SK-N-SH (cell line): ENCODE results near the gene LRMDA. TPM values are rescaled to one million over a fixed set of nuclear protein-coding genes. Genes with fewer than 3 reads are reported as not detected.

Experiments
- CTCF ChIA-PET: fragments of 300-600, 350-600 bp; formaldehyde crosslinking; extraction: SDS; loops from one replicate; lab custom pipeline; 2021; lab: Yijun Ruan, JAX
- POLR2A ChIA-PET: fragments of 350-600 bp; sonication (Branson Sonifier 250); formaldehyde crosslinking; extraction: SDS; loops from one replicate; lab custom pipeline; 2020; ENCODE audit warnings: antibody characterized with exemption, inconsistent platforms; lab: Yijun Ruan, JAX
- DNase-seq: peaks from one replicate; pipeline ENCODE4 v3.0.0; 2012
- H2AFZ ChIP-seq: fragments of 200-600 bp; sonication (generic); 2 replicates; pipeline ENCODE4 v1.8.1; 2016; ENCODE audit warnings: antibody characterized with exemption, mild to moderate bottlenecking, low read depth
- H3F3A ChIP-seq: fragments of 200-600 bp; sonication (generic); replicated peaks from 2 replicates; pipeline ENCODE3; 2016; ENCODE audit warnings: antibody characterized with exemption, mild to moderate bottlenecking; ENCODE audit not compliant: insufficient read depth
- H3K27ac ChIP-seq, 2 experiments: fragments of 200-500 bp in 1 of 2; fragments of 200-600 bp in 1 of 2; sonication (Bioruptor generic) in 1 of 2; sonication (generic), shearing (Covaris generic) in 1 of 2; 2 replicates each; pipeline versions ENCODE4 v1.5.1 to v1.6.1; 2014 to 2016; ENCODE audit warnings: low read depth in 2 of 2, inconsistent platforms in 1 of 2, low read length in 1 of 2, mild to moderate bottlenecking in 1 of 2, mixed read lengths in 1 of 2
- H3K27me3 ChIP-seq: fragments of 200-600 bp; sonication (generic), shearing (Covaris generic); 2 replicates; pipeline ENCODE4 v1.6.1; 2016; ENCODE audit warnings: mixed run types; ENCODE audit not compliant: insufficient read depth
- H3K36me3 ChIP-seq, 2 experiments: fragments of 200-500 bp in 1 of 2; fragments of 200-600 bp in 1 of 2; sonication (Bioruptor generic) in 1 of 2; sonication (generic) in 1 of 2; replicated peaks in 1 of 2; 2 replicates each; pipeline versions ENCODE3 to v1.5.1; 2014 to 2016; ENCODE audit warnings: low read length in 1 of 2, mild to moderate bottlenecking in 1 of 2; ENCODE audit not compliant: insufficient read depth in 2 of 2, control insufficient read depth in 1 of 2
- H3K4me1 ChIP-seq, 2 experiments: fragments of 200-500 bp in 1 of 2; fragments of 200-600 bp in 1 of 2; sonication (Bioruptor generic) in 1 of 2; sonication (generic), shearing (Covaris generic) in 1 of 2; 2 replicates each; pipeline versions ENCODE4 v1.5.1 to v1.6.1; 2014 to 2016; ENCODE audit warnings: low read depth in 1 of 2, low read length in 1 of 2, mixed run types in 1 of 2; ENCODE audit not compliant: insufficient read depth in 2 of 2, control insufficient read depth in 1 of 2
- H3K4me2 ChIP-seq: fragments of 200-600 bp; sonication (generic), shearing (Covaris generic); 2 replicates; pipeline ENCODE4 v1.6.1; 2017; ENCODE audit warnings: mixed run types
- H3K4me3 ChIP-seq, 2 experiments: fragments of 200-500 bp in 1 of 2; fragments of 200-600 bp in 1 of 2; sonication (Bioruptor generic) in 1 of 2; sonication (generic), shearing (Covaris generic) in 1 of 2; 2 replicates each; pipeline versions ENCODE4 v1.5.1 to v1.8.1; 2014 to 2016; ENCODE audit warnings: low read depth in 2 of 2, inconsistent platforms in 1 of 2, low read length in 1 of 2, mild to moderate bottlenecking in 1 of 2, mixed read lengths in 1 of 2, moderate library complexity in 1 of 2
- H3K79me2 ChIP-seq: fragments of 200-600 bp; sonication (generic); 2 replicates; pipeline ENCODE4 v1.8.1; 2017; ENCODE audit warnings: mild to moderate bottlenecking; ENCODE audit not compliant: insufficient read depth
- H3K9ac ChIP-seq: fragments of 200-600 bp; sonication (generic); 2 replicates; pipeline ENCODE4 v1.6.1; 2017; ENCODE audit warnings: mixed run types
- H3K9me2 ChIP-seq: fragments of 200-600 bp; sonication (generic); 2 replicates; pipeline ENCODE4 v1.6.1; 2017; ENCODE audit warnings: mixed run types
- H3K9me3 ChIP-seq: fragments of 200-600 bp; sonication (generic); 2 replicates; pipeline ENCODE4 v1.6.1; 2017; ENCODE audit warnings: mixed run types, mild to moderate bottlenecking, moderate library complexity
- H4K20me1 ChIP-seq: fragments of 200-600 bp; sonication (generic); 2 replicates; pipeline ENCODE4 v1.6.1; 2017; ENCODE audit warnings: mild to moderate bottlenecking, mixed run types; ENCODE audit not compliant: insufficient read depth
- FOXJ3 ChIP-seq: sonication (generic); formaldehyde crosslinking; IDR thresholded peaks from 2 replicates; pipeline ENCODE4 v1.5.1; 2020; ENCODE audit warnings: mild to moderate bottlenecking, missing genetic modification reagents
- GABPA ChIP-seq: IDR thresholded peaks from 2 replicates; pipeline ENCODE4 v1.4.0; 2012; ENCODE audit warnings: low read depth, mild to moderate bottlenecking
- MEF2A ChIP-seq: IDR thresholded peaks from 2 replicates; pipeline ENCODE4 v1.4.0; 2012; ENCODE audit warnings: low read depth, borderline replicate concordance
- RXRA ChIP-seq: IDR thresholded peaks from 2 replicates; pipeline ENCODE4 v1.4.0; 2012; ENCODE audit warnings: low read depth, mild to moderate bottlenecking, borderline replicate concordance
- SIN3A ChIP-seq: IDR thresholded peaks from 2 replicates; pipeline ENCODE4 v1.6.1; 2012; ENCODE audit warnings: low read depth, mild to moderate bottlenecking, low read length, moderate library complexity, borderline replicate concordance
- TCF12 ChIP-seq: IDR thresholded peaks from 2 replicates; pipeline ENCODE4 v1.4.0; 2012
- TEAD4 ChIP-seq: IDR thresholded peaks from 2 replicates; pipeline ENCODE4 v1.4.0; 2012; ENCODE audit warnings: mild to moderate bottlenecking, borderline replicate concordance; ENCODE audit not compliant: insufficient read depth
- WGBS: methylation state at CpG from one replicate; pipeline ENCODE4 v1.1.6; 2017; ENCODE audit warnings: low lambda C conversion rate; 5-methylcytosine and 5-hydroxymethylcytosine counted together
- polyA plus RNA-seq, 3 experiments: library from polyadenylated mRNA; depleted of rRNA; stranded (reverse); fragments of >200 nt; gene quantifications; 2 replicates each; pipeline ENCODE4 v1.2.3, GENCODE V29; 2012
- TF ChIP-seq, protein P1 (sequence below): fragments of 150-350 bp; IDR thresholded peaks from 2 replicates; pipeline ENCODE4 v1.6.1; 2017; ENCODE audit warnings: antibody characterized with exemption, low read length, low read depth, borderline replicate concordance
- TF ChIP-seq, protein P2 (sequence below): fragments of 150-350 bp; IDR thresholded peaks from 2 replicates; pipeline ENCODE4 v1.6.1; 2016; ENCODE audit warnings: mild to moderate bottlenecking, low read depth, low read length
- TF ChIP-seq, protein P3 (sequence below): IDR thresholded peaks from 2 replicates; pipeline ENCODE4 v1.4.0; 2012; ENCODE audit warnings: low read depth, borderline replicate concordance
- TF ChIP-seq, protein P4 (sequence below): fragments of 200-600 bp; sonication (generic); IDR thresholded peaks from 2 replicates; pipeline ENCODE4 v1.6.1; 2017; ENCODE audit warnings: antibody characterized with exemption, mild to moderate bottlenecking, moderate library complexity
- TF ChIP-seq, protein P5 (sequence below): IDR thresholded peaks from 2 replicates; pipeline ENCODE4 v1.6.1; 2012; ENCODE audit warnings: mild to moderate bottlenecking, low read depth, low read length, moderate library complexity
- TF ChIP-seq, protein P6 (sequence below): IDR thresholded peaks from 2 replicates; pipeline ENCODE4; 2012

LRMDA gene
- polyA plus RNA-seq, 1 of the 3 experiments (the other 2 are of a cell fraction): 0.95 TPM

DNA sequence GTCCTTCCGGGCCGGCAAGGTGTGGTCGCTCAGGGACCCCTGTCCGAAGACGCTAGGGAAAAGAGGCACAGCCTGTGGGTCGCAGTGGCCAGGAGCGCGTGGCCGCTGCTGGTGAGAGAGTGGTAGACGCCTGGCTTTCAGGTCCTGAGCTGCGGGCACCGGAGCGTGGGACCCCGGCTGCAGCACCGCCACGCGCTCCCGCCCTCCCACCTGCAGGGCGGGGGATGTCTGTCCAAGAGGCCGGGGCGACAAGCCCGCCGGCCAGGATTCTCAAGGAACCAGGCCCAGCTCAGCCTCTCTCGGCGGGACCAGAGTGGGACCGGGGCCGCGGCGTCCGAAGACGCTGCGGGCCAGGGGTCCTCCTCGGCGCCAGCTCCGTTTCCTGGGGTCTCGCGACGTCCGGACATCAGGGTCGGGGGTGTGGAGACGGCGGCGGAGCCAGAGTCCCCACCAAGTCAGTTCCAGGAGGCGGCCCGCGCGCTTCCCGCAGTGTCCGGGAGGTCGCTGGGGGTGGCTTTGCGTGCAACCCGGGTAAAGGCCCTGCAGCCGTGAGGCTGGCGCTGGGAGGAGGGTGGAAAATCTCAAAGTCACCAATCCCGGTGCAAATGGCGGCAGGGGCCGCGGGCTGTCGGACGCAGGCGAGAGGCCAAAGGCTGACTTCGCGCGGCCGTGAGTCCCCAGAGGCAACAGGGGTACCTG lies 35.3 kb upstream of the LRMDA start:
- no peak overlapping the region for H3K4me2 ChIP-seq
- no peak overlapping the region for H2AFZ ChIP-seq
- no peak overlapping the region for H3K27ac ChIP-seq
- no peak overlapping the region for H3K9ac ChIP-seq
- ChIA-PET POLR2A (no interaction called here), CTCF (interaction anchor here (0.6 kb wide), 1 partner anchor 412 kb away, joined by 3 read pairs; no protein-coding TSS in a partner anchor)
- peaks cover 7% of the 10 kb centered on the region for H3F3A ChIP-seq
- peaks cover 33% of the 10 kb centered on the region for H4K20me1 ChIP-seq
- peaks cover 15 to 41% of the 10 kb centered on the region in 2 experiments for H3K36me3 ChIP-seq
- H3K4me3 ChIP-seq: no peak overlapping the region
- TF ChIP-seq TCF12 (no peak), MEF2A (no peak), GABPA (no peak), TEAD4 (no peak), SIN3A (no peak), FOXJ3 (CRISPR knock-in tag) (no peak), RXRA (no peak)
- TF ChIP-seq, protein P1, sequence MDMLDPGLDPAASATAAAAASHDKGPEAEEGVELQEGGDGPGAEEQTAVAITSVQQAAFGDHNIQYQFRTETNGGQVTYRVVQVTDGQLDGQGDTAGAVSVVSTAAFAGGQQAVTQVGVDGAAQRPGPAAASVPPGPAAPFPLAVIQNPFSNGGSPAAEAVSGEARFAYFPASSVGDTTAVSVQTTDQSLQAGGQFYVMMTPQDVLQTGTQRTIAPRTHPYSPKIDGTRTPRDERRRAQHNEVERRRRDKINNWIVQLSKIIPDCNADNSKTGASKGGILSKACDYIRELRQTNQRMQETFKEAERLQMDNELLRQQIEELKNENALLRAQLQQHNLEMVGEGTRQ: no peak
- TF ChIP-seq, protein P2, sequence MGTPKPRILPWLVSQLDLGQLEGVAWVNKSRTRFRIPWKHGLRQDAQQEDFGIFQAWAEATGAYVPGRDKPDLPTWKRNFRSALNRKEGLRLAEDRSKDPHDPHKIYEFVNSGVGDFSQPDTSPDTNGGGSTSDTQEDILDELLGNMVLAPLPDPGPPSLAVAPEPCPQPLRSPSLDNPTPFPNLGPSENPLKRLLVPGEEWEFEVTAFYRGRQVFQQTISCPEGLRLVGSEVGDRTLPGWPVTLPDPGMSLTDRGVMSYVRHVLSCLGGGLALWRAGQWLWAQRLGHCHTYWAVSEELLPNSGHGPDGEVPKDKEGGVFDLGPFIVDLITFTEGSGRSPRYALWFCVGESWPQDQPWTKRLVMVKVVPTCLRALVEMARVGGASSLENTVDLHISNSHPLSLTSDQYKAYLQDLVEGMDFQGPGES: no peak
- TF ChIP-seq, protein P3, sequence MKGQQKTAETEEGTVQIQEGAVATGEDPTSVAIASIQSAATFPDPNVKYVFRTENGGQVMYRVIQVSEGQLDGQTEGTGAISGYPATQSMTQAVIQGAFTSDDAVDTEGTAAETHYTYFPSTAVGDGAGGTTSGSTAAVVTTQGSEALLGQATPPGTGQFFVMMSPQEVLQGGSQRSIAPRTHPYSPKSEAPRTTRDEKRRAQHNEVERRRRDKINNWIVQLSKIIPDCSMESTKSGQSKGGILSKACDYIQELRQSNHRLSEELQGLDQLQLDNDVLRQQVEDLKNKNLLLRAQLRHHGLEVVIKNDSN: no peak
- TF ChIP-seq, protein P4, sequence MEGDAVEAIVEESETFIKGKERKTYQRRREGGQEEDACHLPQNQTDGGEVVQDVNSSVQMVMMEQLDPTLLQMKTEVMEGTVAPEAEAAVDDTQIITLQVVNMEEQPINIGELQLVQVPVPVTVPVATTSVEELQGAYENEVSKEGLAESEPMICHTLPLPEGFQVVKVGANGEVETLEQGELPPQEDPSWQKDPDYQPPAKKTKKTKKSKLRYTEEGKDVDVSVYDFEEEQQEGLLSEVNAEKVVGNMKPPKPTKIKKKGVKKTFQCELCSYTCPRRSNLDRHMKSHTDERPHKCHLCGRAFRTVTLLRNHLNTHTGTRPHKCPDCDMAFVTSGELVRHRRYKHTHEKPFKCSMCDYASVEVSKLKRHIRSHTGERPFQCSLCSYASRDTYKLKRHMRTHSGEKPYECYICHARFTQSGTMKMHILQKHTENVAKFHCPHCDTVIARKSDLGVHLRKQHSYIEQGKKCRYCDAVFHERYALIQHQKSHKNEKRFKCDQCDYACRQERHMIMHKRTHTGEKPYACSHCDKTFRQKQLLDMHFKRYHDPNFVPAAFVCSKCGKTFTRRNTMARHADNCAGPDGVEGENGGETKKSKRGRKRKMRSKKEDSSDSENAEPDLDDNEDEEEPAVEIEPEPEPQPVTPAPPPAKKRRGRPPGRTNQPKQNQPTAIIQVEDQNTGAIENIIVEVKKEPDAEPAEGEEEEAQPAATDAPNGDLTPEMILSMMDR: no peak
- TF ChIP-seq, protein P5, sequence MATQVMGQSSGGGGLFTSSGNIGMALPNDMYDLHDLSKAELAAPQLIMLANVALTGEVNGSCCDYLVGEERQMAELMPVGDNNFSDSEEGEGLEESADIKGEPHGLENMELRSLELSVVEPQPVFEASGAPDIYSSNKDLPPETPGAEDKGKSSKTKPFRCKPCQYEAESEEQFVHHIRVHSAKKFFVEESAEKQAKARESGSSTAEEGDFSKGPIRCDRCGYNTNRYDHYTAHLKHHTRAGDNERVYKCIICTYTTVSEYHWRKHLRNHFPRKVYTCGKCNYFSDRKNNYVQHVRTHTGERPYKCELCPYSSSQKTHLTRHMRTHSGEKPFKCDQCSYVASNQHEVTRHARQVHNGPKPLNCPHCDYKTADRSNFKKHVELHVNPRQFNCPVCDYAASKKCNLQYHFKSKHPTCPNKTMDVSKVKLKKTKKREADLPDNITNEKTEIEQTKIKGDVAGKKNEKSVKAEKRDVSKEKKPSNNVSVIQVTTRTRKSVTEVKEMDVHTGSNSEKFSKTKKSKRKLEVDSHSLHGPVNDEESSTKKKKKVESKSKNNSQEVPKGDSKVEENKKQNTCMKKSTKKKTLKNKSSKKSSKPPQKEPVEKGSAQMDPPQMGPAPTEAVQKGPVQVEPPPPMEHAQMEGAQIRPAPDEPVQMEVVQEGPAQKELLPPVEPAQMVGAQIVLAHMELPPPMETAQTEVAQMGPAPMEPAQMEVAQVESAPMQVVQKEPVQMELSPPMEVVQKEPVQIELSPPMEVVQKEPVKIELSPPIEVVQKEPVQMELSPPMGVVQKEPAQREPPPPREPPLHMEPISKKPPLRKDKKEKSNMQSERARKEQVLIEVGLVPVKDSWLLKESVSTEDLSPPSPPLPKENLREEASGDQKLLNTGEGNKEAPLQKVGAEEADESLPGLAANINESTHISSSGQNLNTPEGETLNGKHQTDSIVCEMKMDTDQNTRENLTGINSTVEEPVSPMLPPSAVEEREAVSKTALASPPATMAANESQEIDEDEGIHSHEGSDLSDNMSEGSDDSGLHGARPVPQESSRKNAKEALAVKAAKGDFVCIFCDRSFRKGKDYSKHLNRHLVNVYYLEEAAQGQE: no peak
- TF ChIP-seq, protein P6, sequence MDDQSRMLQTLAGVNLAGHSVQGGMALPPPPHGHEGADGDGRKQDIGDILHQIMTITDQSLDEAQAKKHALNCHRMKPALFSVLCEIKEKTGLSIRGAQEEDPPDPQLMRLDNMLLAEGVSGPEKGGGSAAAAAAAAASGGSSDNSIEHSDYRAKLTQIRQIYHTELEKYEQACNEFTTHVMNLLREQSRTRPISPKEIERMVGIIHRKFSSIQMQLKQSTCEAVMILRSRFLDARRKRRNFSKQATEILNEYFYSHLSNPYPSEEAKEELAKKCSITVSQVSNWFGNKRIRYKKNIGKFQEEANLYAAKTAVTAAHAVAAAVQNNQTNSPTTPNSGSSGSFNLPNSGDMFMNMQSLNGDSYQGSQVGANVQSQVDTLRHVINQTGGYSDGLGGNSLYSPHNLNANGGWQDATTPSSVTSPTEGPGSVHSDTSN: no peak
- H3K27me3 ChIP-seq: no peaks in the 10 kb centered on the region
- no peaks in the 10 kb centered on the region for H3K9me3 ChIP-seq
- peaks cover 0 to 12% of the 10 kb centered on the region in 2 experiments; a peak in 2 of 4 replicates for H3K4me1 ChIP-seq
- no peak for DNase-seq
- no peaks in the 10 kb centered on the region for H3K9me2 ChIP-seq
- 96% methylated on average over 32 of the region's 65 CpGs for WGBS
- H3K79me2 ChIP-seq: peaks cover 40% of the 10 kb centered on the region
